Erythroblast (primary cell): ENCODE data around the gene RPL15.
"Not testable (repeated sequence)": the region's sequence is repeated elsewhere in the genome, so short reads cannot be mapped to it uniquely, and the experiment has no call there.

ENCODE experiments used
- GATA1 ChIP-seq: IDR thresholded peaks from 2 replicates; pipeline ENCODE4 v1.6.1; 2011; ENCODE audit warnings: low read depth, mild to moderate bottlenecking, control low read depth, low read length, moderate library complexity
- POLR2A ChIP-seq: IDR thresholded peaks from 2 replicates; pipeline ENCODE4 v1.6.1; 2011; ENCODE audit warnings: mild to moderate bottlenecking, low read length

DNA sequence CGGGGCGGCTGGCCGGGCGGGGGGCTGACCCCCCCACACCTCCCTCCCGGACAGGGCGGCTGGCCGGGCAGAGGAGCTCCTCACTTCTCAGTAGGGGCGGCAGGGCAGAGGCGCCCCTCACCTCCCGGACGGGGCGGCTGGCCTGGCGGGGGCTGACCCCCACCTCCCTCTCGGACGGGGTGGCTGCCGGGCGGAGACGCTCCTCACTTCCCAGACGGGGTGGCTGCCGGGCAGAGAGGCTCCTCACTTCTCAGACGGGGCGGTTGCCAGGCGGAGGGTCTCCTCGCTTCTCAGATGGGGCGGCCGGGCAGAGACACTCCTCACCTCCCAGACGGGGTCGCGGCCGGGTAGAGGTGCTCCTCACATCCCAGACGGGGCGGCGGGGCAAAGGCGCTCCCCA is 45.6 kb upstream of the RPL15 start:
- not testable (repeated sequence) for TF ChIP-seq POLR2A, GATA1
